NK-92 treated with Interleukin-12 subunit alpha and Interleukin-12 subunit beta, amount 100 ng/mL, for 24 hours (cell line): ENCODE results near the gene OR8K5.
"Not testable (repeated sequence)": the region's sequence is repeated elsewhere in the genome, so short reads cannot be mapped to it uniquely, and the experiment has no call there.

Source experiments
- DNase-seq: peaks from one replicate; lab custom pipeline; 2025; lab: John Stamatoyannopoulos, UW

Gene OR8K5, protein sequence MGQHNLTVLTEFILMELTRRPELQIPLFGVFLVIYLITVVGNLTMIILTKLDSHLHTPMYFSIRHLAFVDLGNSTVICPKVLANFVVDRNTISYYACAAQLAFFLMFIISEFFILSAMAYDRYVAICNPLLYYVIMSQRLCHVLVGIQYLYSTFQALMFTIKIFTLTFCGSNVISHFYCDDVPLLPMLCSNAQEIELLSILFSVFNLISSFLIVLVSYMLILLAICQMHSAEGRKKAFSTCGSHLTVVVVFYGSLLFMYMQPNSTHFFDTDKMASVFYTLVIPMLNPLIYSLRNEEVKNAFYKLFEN

DNA sequence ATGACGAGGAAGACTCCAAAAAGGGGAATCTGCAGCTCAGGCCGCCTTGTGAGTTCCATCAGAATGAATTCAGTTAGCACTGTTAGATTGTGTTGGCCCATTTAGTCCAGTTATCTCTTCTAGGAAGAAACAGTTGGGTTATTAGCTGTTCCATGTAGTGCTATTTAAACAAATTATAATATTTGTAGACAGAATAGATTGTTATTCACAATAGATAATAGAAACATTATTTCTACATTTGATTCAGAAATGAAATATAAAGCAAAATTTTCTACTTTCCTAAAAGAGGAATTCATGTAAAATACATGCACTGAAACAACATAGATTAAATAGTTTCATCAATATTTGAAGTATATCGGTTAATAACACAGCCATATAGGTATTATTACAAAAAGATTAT, at the start of gene OR8K5:
Gene OR8K5, minus strand, starts transcription at position 101 of the 400 bp plus-strand sequence. Its CDS starts 0 bp downstream, at position 101.
- no peak for DNase-seq

DNA sequence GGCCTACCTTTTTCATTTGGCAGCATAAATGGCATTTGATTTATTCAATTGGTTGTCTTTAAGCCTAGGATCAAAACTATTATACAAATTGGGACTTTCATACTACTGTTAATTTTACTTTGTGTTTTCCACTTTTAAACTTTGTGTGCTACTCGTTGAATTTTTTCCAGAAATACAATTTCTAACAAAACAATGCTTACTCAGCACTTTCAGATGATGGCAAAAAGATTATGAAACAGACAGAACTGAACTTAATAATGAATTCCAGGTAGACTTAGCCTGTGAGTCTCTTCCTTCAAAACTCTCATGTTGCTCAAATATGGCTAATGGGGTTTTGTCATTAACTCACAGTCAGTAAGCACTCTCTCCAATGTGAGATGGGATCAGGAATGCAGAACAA, 47.7 kb upstream of the OR8K5 start:
- no peak for DNase-seq

DNA sequence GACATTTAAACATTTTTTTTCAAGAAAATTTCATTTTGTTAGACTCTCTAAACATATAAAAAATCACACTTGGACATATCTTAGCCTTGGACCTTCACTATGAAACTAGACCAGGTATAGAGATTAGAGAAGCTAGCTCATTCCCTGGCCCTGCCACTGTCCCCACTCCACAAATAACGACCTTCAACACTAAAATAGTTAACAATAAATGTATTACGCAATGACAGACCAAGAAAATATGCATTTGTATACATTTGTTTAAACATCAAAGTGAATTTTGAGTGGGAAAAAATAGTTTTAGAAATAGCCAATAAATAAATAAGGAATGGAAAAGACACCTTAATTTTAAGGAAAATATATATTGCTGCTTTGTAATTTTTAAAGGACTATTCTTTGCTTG, 37.2 kb upstream of the OR8K5 start:
- no peak for DNase-seq

DNA sequence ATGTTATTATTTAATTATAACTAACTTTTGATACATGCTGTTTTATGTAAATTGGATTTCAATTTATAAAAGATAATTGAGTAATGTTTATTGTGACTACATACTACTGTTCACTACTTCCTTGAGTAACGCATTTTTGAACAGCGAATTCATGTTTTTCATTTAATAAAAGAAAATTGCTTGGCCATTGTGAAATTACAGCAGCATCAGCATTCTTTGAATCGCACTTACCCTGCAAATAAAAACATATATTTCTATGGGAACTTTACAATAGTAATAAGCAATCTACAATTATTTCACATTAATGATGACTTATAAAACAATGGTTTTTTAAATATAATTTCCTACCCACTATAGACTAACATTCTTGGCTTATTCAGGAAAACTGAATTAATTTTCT, 36.6 kb upstream of the OR8K5 start:
- DNase-seq: no peak

DNA sequence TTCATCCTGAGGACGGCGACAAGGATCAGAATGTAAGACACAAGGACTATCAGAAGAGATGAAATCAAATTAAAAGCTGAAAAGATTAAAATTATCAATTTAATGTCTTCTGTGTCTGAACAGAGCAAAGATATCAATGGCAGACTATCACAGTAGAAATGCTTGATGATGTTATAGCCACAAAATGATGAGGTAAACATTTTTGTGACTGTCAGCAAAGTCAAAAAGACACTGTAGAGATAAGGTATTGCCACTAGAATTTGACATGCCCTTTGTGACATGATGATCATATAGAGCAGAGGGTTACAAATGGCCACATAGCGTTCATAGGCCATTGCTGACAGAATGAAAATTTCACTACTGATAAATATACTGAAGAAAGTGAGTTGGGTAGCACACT, 28.5 kb upstream of the OR8K5 start:
- no peak for DNase-seq

DNA sequence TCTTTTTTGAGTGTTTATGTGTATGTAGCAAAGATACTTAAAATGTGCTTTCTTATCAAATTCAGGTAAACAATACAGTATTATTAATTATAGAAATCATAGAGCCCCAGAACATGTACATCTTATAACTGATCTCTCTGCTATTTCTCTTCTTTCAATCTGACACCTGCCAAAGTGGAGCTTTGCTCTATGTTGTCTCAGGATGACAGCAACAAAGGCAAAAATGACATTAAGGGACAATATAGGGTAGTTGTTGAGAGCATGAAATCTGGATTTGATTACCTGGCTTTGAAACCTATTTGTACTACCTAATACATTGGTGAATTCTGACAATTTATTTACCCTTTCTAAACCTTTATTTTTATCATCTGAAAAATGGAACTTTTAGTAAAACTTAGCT, 23.3 kb upstream of the OR8K5 start:
- no peak for DNase-seq

DNA sequence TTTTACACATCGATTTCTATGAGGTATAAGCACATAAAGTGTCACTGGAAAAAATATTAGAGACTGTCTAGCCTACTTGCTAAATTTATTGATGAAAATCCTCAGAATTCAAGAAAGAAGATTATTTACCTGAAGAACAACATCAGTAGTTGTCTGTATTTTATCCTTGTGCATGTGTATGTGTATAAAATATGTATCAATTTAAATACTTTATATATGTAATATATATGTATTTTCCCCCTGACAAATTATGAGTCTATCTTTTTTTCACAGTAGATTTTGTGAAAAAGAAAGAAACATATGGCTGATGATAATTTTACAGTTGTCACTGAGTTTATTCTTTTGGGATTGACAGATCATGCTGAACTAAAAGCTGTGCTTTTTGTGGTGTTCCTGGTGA, 16.2 kb upstream of the OR8K5 start, which contains the start of gene OR5J2:
Gene OR5J2, plus strand, starts transcription at position 301 of the 400 bp plus-strand sequence. Its CDS starts 0 bp downstream, at position 301.
- no peak for DNase-seq

DNA sequence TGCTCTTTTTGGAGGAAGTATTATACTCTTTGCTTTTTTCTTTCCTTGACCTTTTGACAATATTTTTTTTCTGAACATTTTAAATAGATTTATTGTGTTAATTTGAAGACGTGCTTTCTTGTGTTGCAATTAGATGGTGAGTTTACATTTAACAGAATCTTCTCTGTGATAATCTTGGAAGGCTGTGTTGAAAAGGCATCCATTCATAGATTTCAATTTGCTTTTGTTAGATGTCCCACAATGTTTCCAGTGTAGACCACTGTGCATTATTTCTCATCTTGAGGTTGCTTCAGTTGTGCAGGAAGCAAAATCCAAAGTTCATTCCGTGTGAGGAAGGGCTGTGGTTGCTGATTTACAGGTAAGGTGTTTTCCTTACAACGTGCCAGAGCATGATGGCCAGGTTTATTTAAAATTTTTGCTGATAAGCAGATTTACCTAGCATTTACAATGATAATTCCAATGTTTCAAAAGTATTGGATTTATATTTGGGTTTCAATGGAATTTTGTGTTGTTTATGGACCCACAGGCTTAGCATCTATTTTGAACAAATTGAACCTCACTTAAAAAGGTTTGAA, 12.2 kb upstream of the OR8K5 start:
- no peak for DNase-seq

DNA sequence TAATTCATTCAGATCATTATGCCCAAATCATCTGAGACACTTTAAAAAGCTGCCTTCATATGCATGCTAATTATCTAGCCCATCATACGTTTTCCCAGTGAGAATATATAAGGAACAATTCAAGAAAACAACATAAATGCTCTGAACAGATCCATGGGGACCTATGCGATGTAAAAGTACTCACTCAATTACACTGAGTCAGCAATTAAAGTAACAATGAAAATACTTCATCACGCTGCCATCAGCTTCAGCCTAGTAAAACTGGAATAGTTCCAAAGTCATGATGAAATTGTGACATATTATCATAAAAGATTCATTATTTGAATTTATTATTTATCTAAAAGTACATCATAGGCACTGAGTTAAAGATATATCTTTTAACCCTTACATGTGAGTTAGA, 3.7 kb upstream of the OR8K5 start:
- no peak for DNase-seq

DNA sequence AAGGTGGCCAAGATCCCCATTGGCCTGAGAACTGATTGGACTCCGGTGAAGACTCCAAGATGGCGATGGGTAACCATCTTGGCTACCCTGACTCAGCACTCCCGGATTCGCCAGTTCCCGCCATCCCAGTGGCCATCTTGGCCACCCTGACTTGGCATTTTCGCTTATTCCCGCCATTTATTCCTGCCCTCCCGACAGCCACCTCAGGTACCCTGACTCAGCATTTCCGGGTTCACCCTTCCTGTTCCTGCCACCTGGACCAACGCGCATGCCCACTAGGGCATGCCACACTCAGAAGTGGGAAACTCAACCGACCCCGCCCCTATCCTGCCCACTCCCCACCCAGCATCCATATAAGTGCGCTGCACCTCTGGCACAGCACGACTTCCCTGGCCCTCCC, 7.8 kb downstream of the OR8K5 start:
- DNase-seq: no peak

DNA sequence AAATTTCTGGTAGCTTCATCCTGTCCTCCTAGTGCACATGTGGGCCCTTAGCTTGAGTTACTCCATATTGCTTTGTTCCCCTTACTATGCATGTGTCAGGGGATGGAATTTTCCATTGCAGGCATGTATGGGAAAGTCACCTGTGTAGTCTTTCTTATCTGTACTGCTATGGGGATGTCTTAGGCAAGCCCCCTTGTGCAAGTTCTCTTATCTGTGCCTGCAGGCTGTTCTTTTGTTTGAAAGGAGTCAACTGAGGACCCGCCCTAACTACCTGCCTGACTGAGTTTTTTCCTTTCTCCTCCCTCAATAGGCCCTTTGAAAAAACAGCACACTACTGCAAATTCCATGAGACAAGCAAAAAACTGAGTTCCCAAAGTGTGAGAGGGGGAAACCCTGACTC, 8.7 kb downstream of the OR8K5 start:
- no peak for DNase-seq

DNA sequence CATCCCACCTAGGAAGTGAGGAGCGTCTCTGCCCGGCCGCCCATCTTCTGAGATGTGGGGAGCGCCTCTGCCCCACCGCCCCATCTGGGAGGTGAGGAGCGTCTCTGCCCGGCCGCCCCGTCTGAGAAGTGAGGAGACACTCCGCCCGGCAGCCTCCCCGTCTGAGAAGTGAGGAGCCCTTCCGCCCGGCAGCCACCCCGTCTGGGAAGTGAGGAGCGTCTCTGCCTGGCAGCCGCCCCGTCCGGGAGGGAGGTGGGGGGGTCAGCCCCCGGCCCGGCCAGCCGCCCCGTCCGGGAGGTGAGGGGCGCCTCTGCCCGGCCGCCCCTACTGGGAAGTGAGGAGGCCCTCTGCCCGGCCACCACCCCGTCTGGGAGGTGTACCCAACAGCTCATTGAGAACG, 16.4 kb downstream of the OR8K5 start:
- not testable (repeated sequence) for DNase-seq

DNA sequence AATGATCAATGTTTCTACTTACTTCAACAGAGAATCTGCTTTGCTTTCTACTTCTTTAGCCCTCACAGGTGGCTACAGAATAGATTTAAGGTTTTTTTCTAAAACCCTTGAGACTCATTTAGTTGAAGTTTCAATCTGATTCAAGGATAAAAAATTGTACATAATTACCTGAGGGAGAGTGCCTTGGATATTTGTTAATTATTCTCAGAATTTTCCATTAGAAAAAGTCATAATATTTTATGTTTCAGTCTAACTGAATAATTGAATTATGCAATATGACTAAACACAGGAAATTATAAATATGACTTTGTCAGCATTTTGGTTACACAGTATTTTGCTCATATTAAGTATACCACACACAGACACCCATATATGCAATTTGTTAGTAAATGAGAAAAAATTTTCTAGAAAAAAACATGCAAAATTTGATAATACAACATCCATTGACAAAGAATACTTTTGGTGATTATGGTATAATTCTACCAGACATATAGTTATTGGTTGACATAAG, 19.9 kb downstream of the OR8K5 start, which contains the start of gene OR8J3:
Gene OR8J3, minus strand, starts transcription at position 51 of the 511 bp plus-strand sequence. CDS start 2,483 bp downstream, outside the sequence.
- DNase-seq: no peak

DNA sequence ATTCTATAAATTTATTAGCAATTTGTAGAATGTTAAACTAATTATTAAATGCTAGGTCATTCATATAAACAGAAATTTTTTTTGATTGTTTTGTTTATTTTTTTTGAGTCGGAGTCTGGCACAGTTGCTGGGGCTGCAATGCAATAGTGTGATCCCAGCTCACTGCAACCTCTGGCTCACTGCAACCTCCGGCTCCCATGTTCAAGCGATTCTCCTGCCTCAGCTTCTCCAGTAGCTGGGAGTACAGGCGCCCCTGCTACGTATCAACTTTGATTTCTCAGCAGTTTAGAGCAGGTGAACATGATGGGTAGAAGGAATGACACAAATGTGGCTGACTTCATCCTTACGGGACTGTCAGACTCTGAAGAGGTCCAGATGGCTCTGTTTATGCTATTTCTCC, 38.0 kb downstream of the OR8K5 start, which contains the start of gene OR8H3:
Gene OR8H3, plus strand, starts transcription at position 301 of the 400 bp plus-strand sequence. Its CDS starts 0 bp downstream, at position 301.
- DNase-seq: no peak
